GM23338 (cell line): Measurements from ENCODE around the gene MED13L. TPM values are rescaled to one million over a fixed set of nuclear protein-coding genes. Genes with fewer than 3 reads are reported as not detected.

Source experiments
- ATAC-seq: fragments of 200-7000 bp; cut with Tn5 transposase; 3 replicates; pipeline ENCODE4 v1.9.1; 2020
- DNase-seq: peaks from one replicate; pipeline ENCODE4 v3.0.0-alpha.2; 2015; ENCODE audit warnings: low spot score
- H2AFZ ChIP-seq: fragments of 200-600 bp; sonication (generic); 2 replicates; pipeline ENCODE4 v1.8.0; 2016; ENCODE audit warnings: antibody characterized with exemption, mild to moderate bottlenecking, moderate library complexity
- H3F3A ChIP-seq: fragments of 200-600 bp; sonication (generic); replicated peaks from 2 replicates; pipeline ENCODE4 v1.8.0; 2017; ENCODE audit warnings: antibody characterized with exemption, mixed run types, low read depth
- H3K27ac ChIP-seq: fragments of 200-600 bp; sonication (generic); 2 replicates; pipeline ENCODE4 v1.6.1; 2016; ENCODE audit warnings: low read depth
- H3K27me3 ChIP-seq: fragments of 200-600 bp; sonication (generic); 2 replicates; pipeline ENCODE4 v1.8.0; 2016; ENCODE audit warnings: mild to moderate bottlenecking, mixed run types, moderate library complexity; ENCODE audit not compliant: insufficient read depth
- H3K36me3 ChIP-seq: fragments of 200-600 bp; sonication (generic); 2 replicates; pipeline ENCODE4 v1.8.0; 2016; ENCODE audit warnings: mild to moderate bottlenecking; ENCODE audit not compliant: insufficient read depth
- H3K4me1 ChIP-seq: fragments of 200-600 bp; sonication (generic); 2 replicates; pipeline ENCODE4 v1.8.0; 2016; ENCODE audit warnings: mild to moderate bottlenecking, moderate library complexity; ENCODE audit not compliant: insufficient read depth
- H3K4me2 ChIP-seq: fragments of 200-600 bp; sonication (generic); 2 replicates; pipeline ENCODE4 v1.7.1; 2017; ENCODE audit warnings: mixed run types
- H3K4me3 ChIP-seq: fragments of 200-600 bp; sonication (generic); 2 replicates; pipeline ENCODE4 v1.6.1; 2016; ENCODE audit warnings: mixed run types
- H3K79me2 ChIP-seq: fragments of 200-600 bp; sonication (generic); replicated peaks from 2 replicates; pipeline ENCODE4 v1.8.0; 2017; ENCODE audit warnings: mild to moderate bottlenecking; ENCODE audit not compliant: insufficient read depth
- H3K9me2 ChIP-seq: fragments of 200-600 bp; sonication (generic); 2 replicates; pipeline ENCODE4 v1.8.0; 2017; ENCODE audit not compliant: insufficient read depth
- H4K20me1 ChIP-seq: fragments of 200-600 bp; sonication (generic); replicated peaks from 2 replicates; pipeline ENCODE4 v1.8.0; 2017; ENCODE audit warnings: mild to moderate bottlenecking; ENCODE audit not compliant: insufficient read depth
- H3K27ac Mint-ChIP-seq: 2 replicates; pipeline ENCODE4 v1.8.0; 2020; ENCODE audit warnings: inconsistent platforms, mild to moderate bottlenecking, moderate library complexity, mixed read lengths
- H3K27me3 Mint-ChIP-seq: 3 replicates; pipeline ENCODE4 v1.8.0; 2022; ENCODE audit warnings: low read depth, mild to moderate bottlenecking, moderate library complexity, mixed read lengths, inconsistent platforms; ENCODE audit not compliant: insufficient read depth, poor library complexity
- H3K36me3 Mint-ChIP-seq: 3 replicates; pipeline ENCODE4 v1.8.0; 2021; ENCODE audit warnings: low read depth, mild to moderate bottlenecking, inconsistent platforms, moderate library complexity, mixed read lengths
- H3K4me1 Mint-ChIP-seq: 3 replicates; pipeline ENCODE4 v1.8.0; 2020; ENCODE audit warnings: mild to moderate bottlenecking, inconsistent platforms, mixed read lengths
- H3K4me3 Mint-ChIP-seq: 3 replicates; pipeline ENCODE4 v1.8.0; 2021; ENCODE audit warnings: moderate library complexity, mild to moderate bottlenecking, inconsistent platforms, mixed read lengths
- H3K9me3 Mint-ChIP-seq: 3 replicates; pipeline ENCODE4 v1.8.0; 2020; ENCODE audit warnings: moderate library complexity, mild to moderate bottlenecking, inconsistent platforms, mixed read lengths
- CREB1 ChIP-seq: fragments of 250-450 bp; sonication (Bioruptor Pico); IDR thresholded peaks from 2 replicates; pipeline ENCODE4 v1.5.0; 2020; ENCODE audit warnings: low read depth, mild to moderate bottlenecking, moderate library complexity
- EZH2 ChIP-seq: fragments of 200-600 bp; sonication (generic); IDR thresholded peaks from one replicate; pipeline ENCODE4 v1.8.0; 2017; ENCODE audit warnings: antibody characterized with exemption, mild to moderate bottlenecking, low read depth; ENCODE audit not compliant: unreplicated experiment
- EZH2phosphoT487 ChIP-seq: fragments of 200-600 bp; sonication (generic); IDR thresholded peaks from one replicate; pipeline ENCODE4 v1.8.1; 2018; ENCODE audit warnings: antibody characterized with exemption; ENCODE audit not compliant: unreplicated experiment
- JUNB ChIP-seq: IDR thresholded peaks from one replicate; pipeline ENCODE4 v1.6.1; 2016; ENCODE audit warnings: antibody characterized with exemption; ENCODE audit not compliant: unreplicated experiment
- POLR2AphosphoS5 ChIP-seq: IDR thresholded peaks from 2 replicates; pipeline ENCODE4 v1.6.1; 2016; ENCODE audit warnings: antibody characterized with exemption, low read depth
- REST ChIP-seq: IDR thresholded peaks from one replicate; pipeline ENCODE4 v1.6.1; 2018; ENCODE audit warnings: antibody characterized with exemption; ENCODE audit not compliant: unreplicated experiment
- STAT1 ChIP-seq: IDR thresholded peaks from one replicate; pipeline ENCODE4 v1.6.1; 2016; ENCODE audit warnings: antibody characterized with exemption; ENCODE audit not compliant: unreplicated experiment
- ZNF114 ChIP-seq: fragments of 250-450 bp; sonication (Bioruptor Pico); IDR thresholded peaks from 2 replicates; pipeline ENCODE4 v1.5.0; 2020; ENCODE audit warnings: mild to moderate bottlenecking, moderate library complexity
- polyA plus RNA-seq: library from polyadenylated mRNA; unstranded; fragments of >200 nt; fragmentation: Nextera tagmentation; extraction: Ambion mirVana; gene quantifications from 2 replicates; pipeline ENCODE4 v1.2.1, GENCODE V29; 2016
- total RNA-seq: library from RNA; depleted of rRNA; stranded (reverse); fragments of >200 nt; shearing (Covaris generic); gene quantifications from 2 replicates; pipeline ENCODE4 v1.2.3, GENCODE V29; 2014
- TF ChIP-seq, protein P1 (sequence below): fragments of 250-450 bp; sonication (Bioruptor Pico); IDR thresholded peaks from 2 replicates; pipeline ENCODE4 v1.5.0; 2020; ENCODE audit warnings: mild to moderate bottlenecking, moderate library complexity
- TF ChIP-seq, protein P2 (sequence below): IDR thresholded peaks from 2 replicates; pipeline ENCODE4 v1.6.1; 2016; ENCODE audit warnings: antibody characterized with exemption

MED13L gene
- total and polyA plus RNA-seq, 2 experiments from 2014 or later: 20.9 to 73.6 TPM

DNA sequence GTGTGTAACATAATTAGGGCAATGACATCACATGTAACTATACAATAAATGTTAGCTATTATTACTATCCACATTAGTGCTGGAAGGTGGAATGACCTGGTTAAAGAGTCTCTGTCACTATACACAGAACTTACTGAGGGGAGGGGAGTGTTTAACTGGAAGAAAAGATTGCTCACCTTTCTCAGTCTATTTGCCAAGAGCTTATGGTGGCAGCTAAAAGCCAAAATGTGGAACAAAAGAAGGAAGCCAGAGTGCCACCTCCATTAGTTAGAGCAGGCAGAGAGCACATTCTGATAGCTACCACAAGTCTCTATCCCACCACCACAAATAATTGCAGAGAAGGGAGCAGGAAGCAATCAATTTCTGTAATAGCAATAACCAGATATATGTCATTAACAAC lies 124.4 kb downstream of the MED13L start (continued):
- TF ChIP-seq, protein P1, sequence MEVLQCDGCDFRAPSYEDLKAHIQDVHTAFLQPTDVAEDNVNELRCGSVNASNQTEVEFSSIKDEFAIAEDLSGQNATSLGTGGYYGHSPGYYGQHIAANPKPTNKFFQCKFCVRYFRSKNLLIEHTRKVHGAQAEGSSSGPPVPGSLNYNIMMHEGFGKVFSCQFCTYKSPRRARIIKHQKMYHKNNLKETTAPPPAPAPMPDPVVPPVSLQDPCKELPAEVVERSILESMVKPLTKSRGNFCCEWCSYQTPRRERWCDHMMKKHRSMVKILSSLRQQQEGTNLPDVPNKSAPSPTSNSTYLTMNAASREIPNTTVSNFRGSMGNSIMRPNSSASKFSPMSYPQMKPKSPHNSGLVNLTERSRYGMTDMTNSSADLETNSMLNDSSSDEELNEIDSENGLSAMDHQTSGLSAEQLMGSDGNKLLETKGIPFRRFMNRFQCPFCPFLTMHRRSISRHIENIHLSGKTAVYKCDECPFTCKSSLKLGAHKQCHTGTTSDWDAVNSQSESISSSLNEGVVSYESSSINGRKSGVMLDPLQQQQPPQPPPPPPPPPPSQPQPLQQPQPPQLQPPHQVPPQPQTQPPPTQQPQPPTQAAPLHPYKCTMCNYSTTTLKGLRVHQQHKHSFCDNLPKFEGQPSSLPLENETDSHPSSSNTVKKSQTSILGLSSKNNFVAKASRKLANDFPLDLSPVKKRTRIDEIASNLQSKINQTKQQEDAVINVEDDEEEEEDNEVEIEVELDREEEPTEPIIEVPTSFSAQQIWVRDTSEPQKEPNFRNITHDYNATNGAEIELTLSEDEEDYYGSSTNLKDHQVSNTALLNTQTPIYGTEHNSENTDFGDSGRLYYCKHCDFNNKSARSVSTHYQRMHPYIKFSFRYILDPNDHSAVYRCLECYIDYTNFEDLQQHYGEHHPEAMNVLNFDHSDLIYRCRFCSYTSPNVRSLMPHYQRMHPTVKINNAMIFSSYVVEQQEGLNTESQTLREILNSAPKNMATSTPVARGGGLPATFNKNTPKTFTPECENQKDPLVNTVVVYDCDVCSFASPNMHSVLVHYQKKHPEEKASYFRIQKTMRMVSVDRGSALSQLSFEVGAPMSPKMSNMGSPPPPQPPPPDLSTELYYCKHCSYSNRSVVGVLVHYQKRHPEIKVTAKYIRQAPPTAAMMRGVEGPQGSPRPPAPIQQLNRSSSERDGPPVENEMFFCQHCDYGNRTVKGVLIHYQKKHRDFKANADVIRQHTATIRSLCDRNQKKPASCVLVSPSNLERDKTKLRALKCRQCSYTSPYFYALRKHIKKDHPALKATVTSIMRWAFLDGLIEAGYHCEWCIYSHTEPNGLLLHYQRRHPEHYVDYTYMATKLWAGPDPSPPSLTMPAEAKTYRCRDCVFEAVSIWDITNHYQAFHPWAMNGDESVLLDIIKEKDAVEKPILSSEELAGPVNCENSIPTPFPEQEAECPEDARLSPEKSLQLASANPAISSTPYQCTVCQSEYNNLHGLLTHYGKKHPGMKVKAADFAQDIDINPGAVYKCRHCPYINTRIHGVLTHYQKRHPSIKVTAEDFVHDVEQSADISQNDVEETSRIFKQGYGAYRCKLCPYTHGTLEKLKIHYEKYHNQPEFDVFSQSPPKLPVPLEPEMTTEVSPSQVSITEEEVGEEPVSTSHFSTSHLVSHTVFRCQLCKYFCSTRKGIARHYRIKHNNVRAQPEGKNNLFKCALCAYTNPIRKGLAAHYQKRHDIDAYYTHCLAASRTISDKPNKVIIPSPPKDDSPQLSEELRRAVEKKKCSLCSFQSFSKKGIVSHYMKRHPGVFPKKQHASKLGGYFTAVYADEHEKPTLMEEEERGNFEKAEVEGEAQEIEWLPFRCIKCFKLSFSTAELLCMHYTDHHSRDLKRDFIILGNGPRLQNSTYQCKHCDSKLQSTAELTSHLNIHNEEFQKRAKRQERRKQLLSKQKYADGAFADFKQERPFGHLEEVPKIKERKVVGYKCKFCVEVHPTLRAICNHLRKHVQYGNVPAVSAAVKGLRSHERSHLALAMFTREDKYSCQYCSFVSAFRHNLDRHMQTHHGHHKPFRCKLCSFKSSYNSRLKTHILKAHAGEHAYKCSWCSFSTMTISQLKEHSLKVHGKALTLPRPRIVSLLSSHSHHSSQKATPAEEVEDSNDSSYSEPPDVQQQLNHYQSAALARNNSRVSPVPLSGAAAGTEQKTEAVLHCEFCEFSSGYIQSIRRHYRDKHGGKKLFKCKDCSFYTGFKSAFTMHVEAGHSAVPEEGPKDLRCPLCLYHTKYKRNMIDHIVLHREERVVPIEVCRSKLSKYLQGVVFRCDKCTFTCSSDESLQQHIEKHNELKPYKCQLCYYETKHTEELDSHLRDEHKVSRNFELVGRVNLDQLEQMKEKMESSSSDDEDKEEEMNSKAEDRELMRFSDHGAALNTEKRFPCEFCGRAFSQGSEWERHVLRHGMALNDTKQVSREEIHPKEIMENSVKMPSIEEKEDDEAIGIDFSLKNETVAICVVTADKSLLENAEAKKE (CRISPR knock-in tag): no peak
- TF ChIP-seq, protein P2, sequence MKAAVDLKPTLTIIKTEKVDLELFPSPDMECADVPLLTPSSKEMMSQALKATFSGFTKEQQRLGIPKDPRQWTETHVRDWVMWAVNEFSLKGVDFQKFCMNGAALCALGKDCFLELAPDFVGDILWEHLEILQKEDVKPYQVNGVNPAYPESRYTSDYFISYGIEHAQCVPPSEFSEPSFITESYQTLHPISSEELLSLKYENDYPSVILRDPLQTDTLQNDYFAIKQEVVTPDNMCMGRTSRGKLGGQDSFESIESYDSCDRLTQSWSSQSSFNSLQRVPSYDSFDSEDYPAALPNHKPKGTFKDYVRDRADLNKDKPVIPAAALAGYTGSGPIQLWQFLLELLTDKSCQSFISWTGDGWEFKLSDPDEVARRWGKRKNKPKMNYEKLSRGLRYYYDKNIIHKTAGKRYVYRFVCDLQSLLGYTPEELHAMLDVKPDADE: no peak
- TF ChIP-seq ZNF114: no peak

GRCh38 chr12:116152268-116152667 lies 125.2 kb downstream of the MED13L start:
- H3K9me3 Mint-ChIP-seq: no peaks in the 10 kb centered on the region
- no peak overlapping the region for H3K27ac Mint-ChIP-seq
- H3K36me3 Mint-ChIP-seq: no peaks in the 10 kb centered on the region
- no peak overlapping the region for H3K4me3 Mint-ChIP-seq
- Histone ChIP-seq H3K4me2 (no peak overlapping the region), H3K4me1 (peaks cover 44% of the 10 kb centered on the region), H2AFZ (no peak overlapping the region), H4K20me1 (no peaks in the 10 kb centered on the region), H3K27ac (no peak overlapping the region), H3F3A (no peaks in the 10 kb centered on the region), H3K36me3 (no peaks in the 10 kb centered on the region), H3K79me2 (peaks cover 86% of the 10 kb centered on the region), H3K9me2 (no peaks in the 10 kb centered on the region), H3K27me3 (no peaks in the 10 kb centered on the region), H3K4me3 (no peak overlapping the region)
- H3K4me1 Mint-ChIP-seq: peaks cover 40% of the 10 kb centered on the region
- ATAC-seq (no peak), DNase-seq (no peak)
- TF ChIP-seq CREB1 (no peak), EZH2 (no peak), REST (no peak), POLR2AphosphoS5 (no peak), JUNB (no peak), EZH2phosphoT487 (no peak), ZNF114 (no peak), STAT1 (no peak)
- no peaks in the 10 kb centered on the region for H3K27me3 Mint-ChIP-seq
